LNCaP clone FGC (cell line): ENCODE results near the gene RNH1.

Experiments
- DNase-seq: peaks from one replicate; pipeline ENCODE4 v3.0.0-alpha.2; 2011; ENCODE audit warnings: low read depth
- H3K4me3 ChIP-seq: 2 replicates; pipeline ENCODE4 v1.5.1; 2011; ENCODE audit warnings: mild to moderate bottlenecking, low read depth, low read length, control low read depth
- CTCF ChIP-seq: IDR thresholded peaks from 2 replicates; pipeline ENCODE4 v1.5.1; 2012; ENCODE audit warnings: mild to moderate bottlenecking; ENCODE audit not compliant: control insufficient read depth, insufficient read depth; ENCODE audit errors: extremely low read depth

Gene RNH1

GRCh38 chr11:479311-479710, 27.7 kb downstream of the RNH1 start:
- no peak for DNase-seq

GRCh38 chr11:477052-477715, 29.9 kb downstream of the RNH1 start:
- no peak overlapping the region for H3K4me3 ChIP-seq
- no peak for TF ChIP-seq CTCF
- no peak for DNase-seq

More at GRCh38 chr11:479311-479710, 27.7 kb downstream of the RNH1 start:
- no peak for TF ChIP-seq CTCF
- H3K4me3 ChIP-seq: no peak overlapping the region

- DNase-seq: no peak
- H3K4me3 ChIP-seq: no peak overlapping the region
- no peak for TF ChIP-seq CTCF
These were observed 30.6 kb downstream of the RNH1 start for GRCh38 chr11:476416-476815.

- H3K4me3 ChIP-seq: no peak overlapping the region
- TF ChIP-seq CTCF: no peak
- DNase-seq: no peak
These were observed 31.1 kb downstream of the RNH1 start for GRCh38 chr11:475941-476340.

- no peak overlapping the region for H3K4me3 ChIP-seq
- no peak for TF ChIP-seq CTCF
- no peak for DNase-seq
These were observed 32.0 kb downstream of the RNH1 start for GRCh38 chr11:474914-475506.

- DNase-seq: no peak
- H3K4me3 ChIP-seq: no peak overlapping the region
- TF ChIP-seq CTCF: no peak
These were observed 32.9 kb downstream of the RNH1 start for GRCh38 chr11:473962-474785.
